Stimulated activated CD8-positive, alpha-beta memory T cell treated with anti-CD3 and anti-CD28 coated beads, Interleukin-15, amount 100 ng/mL, for 48 hours (primary cell): ENCODE data around the gene TBC1D24.
"Not testable (repeated sequence)": the region's sequence is repeated elsewhere in the genome, so short reads cannot be mapped to it uniquely, and the experiment has no call there.

ENCODE experiments used
- DNase-seq, 2 donors: peaks; one replicate each; pipeline ENCODE4 v3.0.0-alpha.2; 2020; ENCODE audit warnings: low read depth in 2 of 2

Gene TBC1D24

DNA sequence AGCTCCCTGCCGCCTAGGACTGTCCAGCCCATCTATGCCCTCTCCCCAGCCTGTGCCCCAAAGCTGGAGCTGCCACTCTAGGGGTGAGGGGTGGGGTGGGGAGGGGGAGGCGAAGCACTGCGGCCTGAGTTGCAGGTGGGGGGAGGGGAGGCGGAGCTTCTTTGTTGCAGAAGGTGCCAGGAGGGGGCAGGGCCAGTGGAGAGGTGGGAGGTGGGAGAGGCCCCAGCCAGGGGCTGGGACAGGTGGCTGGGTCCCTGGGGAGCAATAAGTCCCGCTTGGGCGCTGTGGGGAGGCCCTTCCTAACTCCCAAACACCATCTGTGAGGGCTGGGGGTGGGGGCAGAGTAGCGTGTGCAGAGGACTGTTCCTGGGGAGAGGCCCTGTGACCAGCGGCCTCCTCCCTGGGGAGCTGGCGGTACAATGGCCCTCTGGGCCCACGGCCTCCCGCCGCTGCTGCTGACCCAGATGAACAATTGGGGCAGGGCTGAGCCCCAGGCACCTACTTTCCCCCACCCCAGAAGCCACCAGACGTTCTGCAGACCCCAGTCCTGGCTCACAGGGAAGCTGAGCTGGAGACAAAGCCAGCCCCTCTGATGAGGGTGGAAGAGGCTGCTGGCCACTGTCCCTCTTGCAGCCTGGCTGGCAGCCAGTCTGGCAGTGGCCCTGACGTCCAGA, 6.1 kb upstream of the TBC1D24 start:
- no peak for DNase-seq

DNA sequence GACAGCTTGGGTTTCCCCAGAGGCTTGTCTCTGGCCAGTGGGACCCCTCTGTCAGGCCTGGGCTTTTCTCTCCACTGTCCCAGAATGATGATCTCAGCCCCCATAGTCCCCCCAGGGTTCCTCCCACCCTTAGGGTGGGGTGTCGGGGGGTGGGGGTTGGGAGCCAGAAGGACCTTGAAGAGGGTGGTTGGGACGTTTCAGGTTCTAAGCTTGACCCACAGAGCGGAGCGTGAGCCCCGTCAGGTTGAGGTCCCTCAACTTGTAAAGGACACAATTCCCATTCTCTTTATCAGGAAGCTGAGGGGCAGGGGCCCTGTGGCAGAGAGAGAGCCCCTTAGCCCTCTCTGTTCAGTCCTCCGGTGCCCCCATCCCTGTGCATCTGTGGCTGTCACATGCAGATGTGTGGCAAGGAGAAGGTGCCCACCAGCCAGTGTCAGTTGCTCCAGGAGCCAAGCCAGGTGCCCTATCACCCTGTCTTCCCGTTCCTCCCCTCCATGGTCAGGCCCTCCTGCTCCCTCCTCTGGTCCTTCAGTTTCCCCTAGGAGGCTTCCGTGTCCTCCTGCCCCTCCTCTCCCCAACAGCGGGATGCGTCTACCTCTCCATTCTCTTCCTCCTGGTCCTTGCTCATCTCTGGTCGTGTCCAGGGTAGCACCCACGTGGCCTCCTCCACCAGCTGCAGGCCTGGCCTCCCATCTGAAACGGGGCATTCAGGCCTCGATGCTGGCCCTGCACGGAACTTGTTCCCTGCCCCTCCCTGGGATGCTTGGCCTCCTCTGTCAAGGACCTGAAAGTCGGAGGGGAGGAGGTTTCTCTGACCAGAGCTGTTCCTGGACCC, 5.3 kb upstream of the TBC1D24 start:
- no peak for DNase-seq

DNA sequence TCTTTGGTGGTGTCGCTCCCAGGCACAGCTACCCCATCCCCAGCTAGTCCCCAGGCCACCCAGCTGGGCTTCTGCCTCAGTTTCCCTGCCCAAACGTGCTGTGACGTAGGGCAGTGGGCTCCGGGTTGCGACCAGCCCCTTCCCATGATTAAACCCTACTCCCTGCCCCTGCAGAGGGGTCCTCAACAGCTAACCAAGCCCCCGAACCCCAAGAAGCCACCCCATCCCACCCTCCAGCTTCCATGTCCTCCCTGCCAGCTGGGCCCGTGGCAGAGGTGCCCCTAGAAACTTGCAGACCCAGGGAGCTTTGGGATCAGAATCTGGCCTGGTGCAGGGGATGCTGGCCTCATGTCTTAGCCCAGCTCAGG, 4.7 kb upstream of the TBC1D24 start:
- DNase-seq: no peak

DNA sequence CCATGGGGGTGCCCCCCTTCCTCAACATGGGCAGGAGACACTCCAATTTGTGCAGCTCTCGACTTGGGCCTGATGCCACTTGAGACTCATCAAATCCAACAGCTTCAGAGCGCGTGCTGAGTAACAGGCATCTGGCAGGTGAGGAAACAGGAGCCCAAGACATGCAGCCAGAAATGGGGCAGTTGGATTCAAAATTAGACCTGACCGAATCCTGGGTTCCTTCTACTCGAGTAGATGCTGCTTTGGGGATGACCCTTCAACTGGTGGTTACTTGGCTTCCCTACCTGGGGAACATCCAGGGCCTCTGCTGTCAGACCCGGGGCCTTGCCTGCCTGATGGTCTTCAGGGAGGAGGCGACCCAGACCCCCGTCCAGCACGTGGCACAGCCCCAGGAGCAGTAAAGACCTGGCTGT, 4.3 kb upstream of the TBC1D24 start:
- DNase-seq: no peak

DNA sequence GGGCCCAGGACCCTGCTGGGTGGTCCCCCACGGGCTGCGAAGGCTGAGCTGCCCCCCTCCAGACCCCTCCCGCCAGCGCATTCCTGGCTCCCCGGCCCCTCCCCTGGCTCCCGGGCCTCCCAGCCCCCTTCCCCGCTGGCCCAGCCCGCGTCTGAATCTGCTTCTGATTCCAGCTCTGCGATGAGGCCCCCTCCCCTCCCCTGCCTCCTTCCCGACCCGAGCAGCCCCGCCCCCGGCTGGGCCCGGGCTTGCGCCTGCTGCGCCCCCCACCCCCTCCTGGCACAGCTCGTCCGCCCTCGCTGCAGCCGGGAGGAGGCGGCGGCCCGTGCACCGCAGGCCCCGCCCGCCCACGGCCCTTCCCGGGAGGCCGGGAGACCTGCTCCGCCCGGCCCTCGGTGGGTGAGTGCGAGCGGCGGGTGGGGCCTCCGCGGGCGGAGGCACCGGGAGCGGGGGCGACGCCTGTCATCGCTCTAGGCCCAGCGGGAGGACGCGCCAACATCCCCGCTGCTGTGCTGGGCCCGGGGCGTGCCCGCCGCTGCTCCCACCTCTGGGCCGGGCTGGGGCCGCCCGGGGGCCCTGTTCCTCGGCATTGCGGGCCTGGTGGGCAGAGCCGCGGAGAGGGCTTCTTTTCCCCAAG, 3.8 kb upstream of the TBC1D24 start, which contains the start of gene NTN3:
TSS of gene NTN3 (plus strand) at position 282 of the 637 bp plus-strand sequence. CDS start 405 bp downstream, outside the sequence.
- no peak for DNase-seq

DNA sequence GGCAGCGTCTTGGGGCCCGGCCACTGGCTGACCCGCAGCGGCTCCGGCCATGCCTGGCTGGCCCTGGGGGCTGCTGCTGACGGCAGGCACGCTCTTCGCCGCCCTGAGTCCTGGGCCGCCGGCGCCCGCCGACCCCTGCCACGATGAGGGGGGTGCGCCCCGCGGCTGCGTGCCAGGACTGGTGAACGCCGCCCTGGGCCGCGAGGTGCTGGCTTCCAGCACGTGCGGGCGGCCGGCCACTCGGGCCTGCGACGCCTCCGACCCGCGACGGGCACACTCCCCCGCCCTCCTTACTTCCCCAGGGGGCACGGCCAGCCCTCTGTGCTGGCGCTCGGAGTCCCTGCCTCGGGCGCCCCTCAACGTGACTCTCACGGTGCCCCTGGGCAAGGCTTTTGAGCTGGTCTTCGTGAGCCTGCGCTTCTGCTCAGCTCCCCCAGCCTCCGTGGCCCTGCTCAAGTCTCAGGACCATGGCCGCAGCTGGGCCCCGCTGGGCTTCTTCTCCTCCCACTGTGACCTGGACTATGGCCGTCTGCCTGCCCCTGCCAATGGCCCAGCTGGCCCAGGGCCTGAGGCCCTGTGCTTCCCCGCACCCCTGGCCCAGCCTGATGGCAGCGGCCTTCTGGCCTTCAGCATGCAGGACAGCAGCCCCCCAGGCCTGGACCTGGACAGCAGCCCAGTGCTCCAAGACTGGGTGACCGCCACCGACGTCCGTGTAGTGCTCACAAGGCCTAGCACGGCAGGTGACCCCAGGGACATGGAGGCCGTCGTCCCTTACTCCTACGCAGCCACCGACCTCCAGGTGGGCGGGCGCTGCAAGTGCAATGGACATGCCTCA, 3.1 kb upstream of the TBC1D24 start:
- no peak for DNase-seq

DNA sequence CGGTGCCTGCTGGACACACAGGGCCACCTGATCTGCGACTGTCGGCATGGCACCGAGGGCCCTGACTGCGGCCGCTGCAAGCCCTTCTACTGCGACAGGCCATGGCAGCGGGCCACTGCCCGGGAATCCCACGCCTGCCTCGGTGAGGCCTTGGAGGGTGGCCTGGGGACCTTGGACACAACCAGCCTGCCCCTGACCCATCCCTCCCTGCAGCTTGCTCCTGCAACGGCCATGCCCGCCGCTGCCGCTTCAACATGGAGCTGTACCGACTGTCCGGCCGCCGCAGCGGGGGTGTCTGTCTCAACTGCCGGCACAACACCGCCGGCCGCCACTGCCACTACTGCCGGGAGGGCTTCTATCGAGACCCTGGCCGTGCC, 2.5 kb upstream of the TBC1D24 start:
- DNase-seq: no peak

DNA sequence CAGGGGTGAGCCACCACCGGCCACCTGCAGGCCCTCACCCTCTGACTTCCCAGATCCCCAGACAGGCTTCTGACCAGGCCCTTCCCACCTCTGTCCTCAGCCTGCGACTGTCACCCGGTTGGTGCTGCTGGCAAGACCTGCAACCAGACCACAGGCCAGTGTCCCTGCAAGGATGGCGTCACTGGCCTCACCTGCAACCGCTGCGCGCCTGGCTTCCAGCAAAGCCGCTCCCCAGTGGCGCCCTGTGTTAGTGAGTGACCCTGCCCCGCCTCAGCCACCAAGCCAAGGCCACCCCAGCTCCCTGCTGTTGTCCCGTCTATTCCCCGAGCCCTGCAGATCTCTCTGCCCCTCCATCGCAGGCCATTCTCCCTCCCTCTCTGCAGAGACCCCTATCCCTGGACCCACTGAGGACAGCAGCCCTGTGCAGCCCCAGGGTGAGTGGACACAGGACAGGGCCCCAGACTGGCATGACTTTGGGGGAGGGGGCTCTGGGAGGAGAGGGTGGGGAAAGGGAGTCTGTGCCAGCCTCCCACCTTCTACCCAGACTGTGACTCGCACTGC, 2.0 kb upstream of the TBC1D24 start:
- DNase-seq: no peak

DNA sequence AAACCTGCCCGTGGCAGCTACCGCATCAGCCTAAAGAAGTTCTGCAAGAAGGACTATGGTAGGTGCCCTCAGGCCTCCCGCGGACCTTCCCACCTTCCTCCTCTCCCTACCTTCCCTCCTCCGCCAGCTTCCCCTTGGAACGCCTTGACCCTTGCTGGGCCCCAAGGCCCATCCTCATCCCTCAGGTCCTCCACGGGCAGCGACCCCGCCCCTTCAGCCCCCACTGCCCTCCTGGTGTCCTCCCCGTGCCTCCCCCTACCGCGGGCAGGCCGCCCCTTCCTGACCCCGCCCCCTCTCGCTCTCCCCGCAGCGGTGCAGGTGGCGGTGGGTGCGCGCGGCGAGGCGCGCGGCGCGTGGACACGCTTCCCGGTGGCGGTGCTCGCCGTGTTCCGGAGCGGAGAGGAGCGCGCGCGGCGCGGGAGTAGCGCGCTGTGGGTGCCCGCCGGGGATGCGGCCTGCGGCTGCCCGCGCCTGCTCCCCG, 1.4 kb upstream of the TBC1D24 start:
- no peak for DNase-seq

DNA sequence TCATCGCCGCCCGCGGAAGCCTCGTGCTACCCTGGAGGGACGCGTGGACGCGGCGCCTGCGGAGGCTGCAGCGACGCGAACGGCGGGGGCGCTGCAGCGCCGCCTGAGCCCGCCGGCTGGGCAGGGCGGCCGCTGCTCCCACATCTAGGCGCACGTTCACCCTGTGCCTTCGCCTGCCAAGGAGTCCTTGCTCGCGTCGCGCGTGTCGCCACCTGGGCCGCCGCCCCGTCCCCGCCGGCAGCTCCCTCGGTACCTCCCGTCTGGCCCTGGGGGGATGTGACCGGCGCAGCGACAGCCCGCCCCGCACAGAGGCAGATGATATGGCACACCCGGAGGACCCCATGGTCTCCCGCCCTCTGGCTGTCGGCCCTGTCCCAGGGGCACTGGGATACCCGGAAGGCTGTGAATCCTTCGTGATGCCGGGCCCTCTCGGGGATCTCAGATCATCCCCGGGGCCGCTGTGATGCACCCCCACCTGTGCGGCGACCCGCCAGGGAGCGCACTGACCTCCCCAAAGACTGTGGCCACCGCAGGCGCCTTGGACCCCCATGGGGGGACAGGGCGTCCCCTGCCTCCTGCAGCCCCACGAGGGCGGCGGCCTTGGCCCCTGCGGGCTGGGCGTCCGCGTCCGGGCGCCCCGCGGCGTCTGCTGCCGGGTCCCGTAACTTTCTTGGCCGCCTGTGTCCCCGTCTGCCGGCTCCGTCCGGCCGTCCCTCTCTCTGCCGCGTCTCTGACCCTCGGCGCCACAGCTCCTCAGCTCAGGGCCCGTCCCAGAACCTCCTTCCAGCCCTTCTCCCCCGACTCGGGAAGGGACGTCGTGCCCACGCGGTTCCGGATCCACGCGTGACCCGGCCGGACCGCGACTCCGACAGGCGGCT, 689 bp upstream of the TBC1D24 start:
- DNase-seq: peak; percentile 41 to 51

DNA sequence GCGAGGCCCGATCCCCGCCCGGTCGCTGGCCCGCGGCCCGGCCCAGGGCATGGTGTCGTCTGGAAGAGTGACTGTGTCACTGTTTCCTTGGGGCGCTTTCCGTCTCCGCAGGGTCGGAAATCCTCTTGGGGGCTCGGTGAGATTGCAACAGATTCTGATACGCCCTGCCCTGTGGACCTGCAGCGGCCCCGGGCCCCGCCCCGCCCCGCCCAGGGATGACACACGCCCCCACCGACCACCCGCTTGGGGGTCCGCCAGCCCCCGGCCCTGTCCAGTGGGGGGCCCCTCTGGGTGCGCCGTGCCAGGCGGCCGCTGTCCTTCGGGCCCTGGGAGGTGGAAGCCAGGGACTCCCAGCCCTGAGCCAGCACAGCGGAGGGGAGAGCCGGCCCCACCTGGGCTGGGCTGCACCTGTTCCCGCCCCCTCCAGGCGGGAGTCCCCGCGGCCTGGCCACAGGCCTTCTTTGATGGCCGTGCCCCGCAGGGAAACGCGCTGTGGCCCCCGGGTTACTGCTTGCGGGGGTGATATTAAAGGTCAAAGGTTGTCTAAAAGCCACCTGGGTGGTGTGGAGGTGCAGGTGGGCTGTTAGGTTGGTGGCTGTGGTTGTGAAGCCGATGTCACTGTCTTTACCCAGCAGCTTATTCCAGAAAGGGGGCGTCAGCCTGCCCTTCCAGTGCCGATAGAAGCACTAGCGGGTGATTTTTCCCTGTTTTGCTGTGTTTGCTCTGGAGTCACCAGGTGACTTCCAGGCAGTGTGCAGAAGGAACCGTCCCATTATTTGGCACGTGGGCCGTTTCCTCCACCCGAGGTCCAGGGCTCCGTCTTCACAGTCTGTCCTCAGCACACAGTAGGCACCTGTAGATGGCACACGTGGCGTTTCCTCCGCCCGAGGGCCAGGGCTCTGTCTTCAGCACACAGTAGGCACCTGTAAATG, 752 bp downstream of the TBC1D24 start:
- peak in 1 of 2 donors; percentile 26 for DNase-seq

DNA sequence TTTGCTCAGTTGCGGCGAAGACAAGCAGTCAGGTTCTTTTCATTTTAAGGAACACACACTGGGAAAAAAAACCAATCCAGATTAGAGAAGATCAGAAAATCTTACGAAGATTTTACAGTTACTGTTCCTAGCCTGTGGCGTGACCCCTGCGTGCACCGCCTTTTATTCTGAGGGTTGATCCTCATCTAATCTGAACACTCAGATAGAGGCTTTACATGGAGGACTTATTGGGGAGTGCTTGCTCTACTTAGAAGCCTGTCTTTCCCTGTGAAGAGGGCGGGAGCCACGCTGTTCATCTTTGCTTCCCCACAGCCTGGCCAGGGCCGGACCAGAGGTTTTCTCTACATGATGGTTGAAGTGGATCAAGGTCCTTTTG, 1.4 kb downstream of the TBC1D24 start:
- no peak for DNase-seq

DNA sequence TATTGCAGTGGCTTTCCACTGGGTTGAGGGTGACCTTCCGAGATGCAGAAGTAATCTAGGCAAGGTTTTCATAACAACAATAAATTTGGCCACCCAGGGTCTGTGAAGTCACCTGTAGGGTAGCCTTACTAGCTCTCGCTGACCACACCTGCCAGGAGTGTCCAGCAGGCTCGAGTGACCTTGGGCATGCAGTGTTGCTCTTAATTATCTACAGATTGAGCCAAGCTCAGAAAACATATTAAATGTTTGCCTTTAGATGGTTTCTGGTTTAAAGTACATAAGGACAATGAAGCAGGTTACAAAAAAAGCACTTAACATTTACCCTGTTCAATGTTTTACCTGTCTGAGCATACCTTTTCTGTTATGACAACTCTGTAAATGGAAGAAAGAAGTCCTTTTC, 1.8 kb downstream of the TBC1D24 start:
- no peak for DNase-seq

DNA sequence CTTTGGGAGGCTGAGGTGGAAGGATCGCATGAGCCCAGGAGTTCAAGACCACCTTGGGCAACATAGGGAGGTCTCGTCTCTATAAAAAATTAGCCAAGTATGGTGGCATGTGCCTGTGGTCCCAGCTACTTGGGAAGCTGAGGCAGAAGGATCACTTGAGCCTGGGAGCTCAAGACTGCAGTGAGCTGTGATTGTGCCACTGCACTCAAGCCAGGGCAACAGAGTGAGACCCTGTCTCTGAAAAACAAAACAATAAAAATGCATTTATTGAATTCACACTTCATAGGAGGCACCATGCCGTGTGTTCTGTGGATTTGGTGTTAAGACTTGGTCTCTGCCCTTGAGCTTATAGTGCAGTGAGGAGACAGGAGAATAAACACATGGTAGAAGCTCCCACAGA, 2.4 kb downstream of the TBC1D24 start:
- DNase-seq: no peak

DNA sequence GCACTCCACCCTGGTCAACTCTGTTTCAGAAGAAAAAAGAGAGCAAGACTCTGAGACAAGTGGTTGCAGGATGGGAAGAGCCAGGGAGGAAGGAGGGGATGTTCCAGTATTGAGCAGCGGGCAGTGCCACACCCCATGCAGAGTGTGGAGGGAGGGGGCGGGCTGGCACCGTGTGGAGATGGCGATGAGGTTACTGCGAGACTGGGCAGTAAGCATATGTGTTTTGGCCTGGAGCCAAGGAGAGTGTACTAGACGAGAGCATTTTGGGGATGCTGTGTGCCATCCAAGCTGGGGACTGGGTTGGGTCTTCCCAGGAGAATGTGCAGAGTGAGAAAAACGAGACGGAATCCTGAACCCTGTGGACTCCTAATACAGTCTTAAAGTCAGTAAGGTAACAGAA, 3.4 kb downstream of the TBC1D24 start:
- no peak for DNase-seq

DNA sequence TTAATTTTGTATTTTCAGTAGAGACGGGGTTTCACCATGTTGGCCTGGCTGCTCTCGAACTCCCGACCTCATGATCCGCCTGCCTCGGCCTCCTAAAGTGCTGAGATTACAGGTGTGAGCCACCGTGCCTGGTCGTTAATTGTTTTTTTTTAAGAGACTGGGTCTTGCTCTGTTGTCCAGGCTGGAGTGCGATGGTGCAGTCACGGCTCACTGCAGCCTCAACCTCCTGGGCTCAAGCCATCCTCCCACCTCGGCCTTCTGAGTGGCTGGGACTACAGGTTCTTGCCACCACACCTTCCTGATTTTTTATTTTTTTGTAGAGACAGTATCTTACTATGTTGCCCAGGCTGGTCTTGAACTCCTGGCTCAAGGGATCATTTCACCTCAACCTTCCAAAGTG, 5.1 kb downstream of the TBC1D24 start:
- DNase-seq: not testable (repeated sequence)

DNA sequence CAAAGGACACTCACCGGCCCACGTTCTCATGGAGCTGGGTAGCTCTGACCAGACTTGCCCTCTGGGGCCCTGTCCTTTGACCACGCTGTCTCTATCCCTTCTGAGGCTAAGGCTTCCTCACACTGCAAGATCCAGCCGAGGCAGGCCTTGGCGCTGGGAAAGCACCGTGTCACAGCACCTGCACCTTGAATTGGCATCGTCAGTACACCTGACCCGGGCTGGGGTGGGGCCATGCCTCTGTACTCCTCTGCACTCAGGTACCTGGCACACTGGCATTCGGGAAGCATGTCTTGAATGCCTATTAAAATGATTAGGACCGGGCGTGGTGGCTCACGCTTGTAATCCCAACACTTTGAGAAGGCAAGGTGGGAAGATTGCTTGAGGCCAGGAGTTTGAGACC, 6.0 kb downstream of the TBC1D24 start:
- no peak for DNase-seq

DNA sequence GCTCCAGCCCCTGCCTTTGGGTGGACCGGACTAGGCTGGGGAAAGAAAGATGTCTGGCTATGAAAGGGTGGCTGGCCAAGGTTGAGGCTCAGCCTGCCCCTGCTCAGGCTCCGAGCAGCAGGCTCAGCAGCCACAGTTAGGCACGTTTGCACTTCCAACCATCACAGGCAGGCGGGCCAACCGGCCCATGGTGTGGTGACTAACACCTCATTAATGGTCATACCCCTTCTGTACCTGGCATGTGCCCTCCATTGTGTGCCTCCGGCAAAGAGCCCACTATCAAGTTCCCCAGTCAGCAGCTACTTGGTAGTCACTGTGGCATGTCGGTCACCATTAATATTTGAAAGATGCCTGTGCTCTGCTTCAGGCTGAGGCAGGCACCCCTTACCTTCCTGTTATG, 6.7 kb downstream of the TBC1D24 start:
- DNase-seq: no peak

DNA sequence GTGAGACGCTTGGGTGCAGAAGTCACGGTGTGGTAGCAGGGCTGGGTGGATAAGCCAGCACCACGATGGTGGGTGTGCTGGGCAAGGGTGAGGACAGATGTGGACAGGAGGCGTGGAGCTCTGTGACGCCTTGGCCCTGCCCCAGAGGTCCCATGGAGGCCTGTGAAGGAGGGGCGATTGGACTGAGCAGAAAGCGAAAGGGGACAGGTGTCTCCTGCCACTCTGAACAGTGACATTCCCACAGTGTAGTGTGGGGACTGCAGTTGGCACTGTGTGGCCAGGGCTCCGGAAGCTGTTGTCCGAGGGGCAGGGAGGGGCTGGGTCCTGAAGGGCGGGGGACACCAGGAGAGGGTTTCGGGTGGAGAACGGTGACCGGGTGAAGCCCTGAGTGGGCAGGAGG, 7.3 kb downstream of the TBC1D24 start:
- DNase-seq: no peak
